NT2/D1 (cell line): ENCODE data around the gene PRKX.
"Not testable (repeated sequence)": the region's sequence is repeated elsewhere in the genome, so short reads cannot be mapped to it uniquely, and the experiment has no call there.

Experiments
- YY1 ChIP-seq: IDR thresholded peaks from 2 replicates; pipeline ENCODE4 v1.6.1; 2011; ENCODE audit not compliant: insufficient read length, insufficient read depth
- ZNF274 ChIP-seq: IDR thresholded peaks from 2 replicates; pipeline ENCODE4 v1.6.1; 2011; ENCODE audit warnings: mild to moderate bottlenecking, low read depth, low read length

GRCh38 chrX:3683236-3683635 lies 30.2 kb downstream of the PRKX start:
- not testable (repeated sequence) for TF ChIP-seq YY1, ZNF274
